Mononuclear cell (primary cell): Measurements from ENCODE around the gene MINDY3. TPM values are rescaled to one million over a fixed set of nuclear protein-coding genes. Genes with fewer than 3 reads are reported as not detected.
"Not testable (repeated sequence)": the region's sequence is repeated elsewhere in the genome, so short reads cannot be mapped to it uniquely, and the experiment has no call there.

Experiments used
- H3K27me3 ChIP-seq: 2 replicates; pipeline ENCODE4 v1.6.0; 2011; ENCODE audit warnings: low read length, control low read depth; ENCODE audit not compliant: insufficient read depth
- H3K4me1 ChIP-seq: 2 replicates; pipeline ENCODE4 v1.5.1; 2011; ENCODE audit warnings: mild to moderate bottlenecking, low read length, control low read depth; ENCODE audit not compliant: insufficient read depth
- H3K4me3 ChIP-seq: 2 replicates; pipeline ENCODE4 v1.5.1; 2011; ENCODE audit warnings: mild to moderate bottlenecking, low read length, moderate library complexity
- H3K9me3 ChIP-seq: 2 replicates; pipeline ENCODE4 v1.5.1; 2011; ENCODE audit warnings: low read depth, mild to moderate bottlenecking, control low read depth, low read length
- total RNA-seq: library from RNA; depleted of rRNA; stranded (reverse); fragments of >200 nt; gene quantifications from one replicate; pipeline ENCODE4 v1.2.3, GENCODE V29; 2012

MINDY3 gene
- total RNA-seq, 1 donor, result 61.1 TPM

- no peak overlapping the region for H3K4me3 ChIP-seq
- H3K9me3 ChIP-seq, result no peaks in the 10 kb centered on the region
- peaks cover 7% of the 10 kb centered on the region for H3K4me1 ChIP-seq
- peaks cover 40% of the 10 kb centered on the region for H3K27me3 ChIP-seq
These were observed 4.1 kb upstream of the MINDY3 start for GRCh38 chr10:15864419-15864818.

- peaks cover 33% of the 10 kb centered on the region for H3K27me3 ChIP-seq
- H3K9me3 ChIP-seq, result no peaks in the 10 kb centered on the region
- peaks cover 13% of the 10 kb centered on the region for H3K4me1 ChIP-seq
- H3K4me3 ChIP-seq, result no peak overlapping the region
These were observed 3.4 kb upstream of the MINDY3 start for GRCh38 chr10:15863733-15864132.

- H3K4me1 ChIP-seq, result peaks cover 14% of the 10 kb centered on the region
- H3K9me3 ChIP-seq, result no peaks in the 10 kb centered on the region
- H3K27me3 ChIP-seq, result peaks cover 33% of the 10 kb centered on the region
- H3K4me3 ChIP-seq, result no peak overlapping the region
These were observed 3.0 kb upstream of the MINDY3 start for GRCh38 chr10:15863323-15863722.

- Histone ChIP-seq H3K4me3 (peak overlapping the region; percentile 84), H3K4me1 (peaks cover 20% of the 10 kb centered on the region), H3K9me3 (no peaks in the 10 kb centered on the region), H3K27me3 (peaks cover 12% of the 10 kb centered on the region)
These were observed 440 bp upstream of the MINDY3 start for GRCh38 chr10:15860692-15861201.

- H3K9me3 ChIP-seq, result no peaks in the 10 kb centered on the region
- H3K27me3 ChIP-seq, result peaks cover 3% of the 10 kb centered on the region
- peaks cover 20% of the 10 kb centered on the region for H3K4me1 ChIP-seq
- peak overlapping the region; percentile 84 for H3K4me3 ChIP-seq
These were observed 800 bp downstream of the MINDY3 start for GRCh38 chr10:15859509-15859905.

- no peak overlapping the region for H3K4me3 ChIP-seq
- H3K27me3 ChIP-seq, result peaks cover 2% of the 10 kb centered on the region
- no peaks in the 10 kb centered on the region for H3K9me3 ChIP-seq
- peaks cover 20% of the 10 kb centered on the region for H3K4me1 ChIP-seq
These were observed 1.4 kb downstream of the MINDY3 start for GRCh38 chr10:15858861-15859281.

- Histone ChIP-seq H3K9me3 (no peaks in the 10 kb centered on the region), H3K4me1 (peaks cover 20% of the 10 kb centered on the region), H3K4me3 (no peak overlapping the region), H3K27me3 (peaks cover under 1% of the 10 kb centered on the region)
These were observed 3.2 kb downstream of the MINDY3 start for GRCh38 chr10:15857107-15857575.

GRCh38 chr10:15856328-15857015 lies 3.8 kb downstream of the MINDY3 start:
- H3K27me3 ChIP-seq, result no peaks in the 10 kb centered on the region
- no peaks in the 10 kb centered on the region for H3K9me3 ChIP-seq
- H3K4me3 ChIP-seq, result no peak overlapping the region
- peaks cover 20% of the 10 kb centered on the region for H3K4me1 ChIP-seq

GRCh38 chr10:15853800-15854199 lies 6.5 kb downstream of the MINDY3 start:
- no peaks in the 10 kb centered on the region for H3K27me3 ChIP-seq
- H3K4me1 ChIP-seq, result peaks cover 13% of the 10 kb centered on the region
- no peaks in the 10 kb centered on the region for H3K9me3 ChIP-seq
- H3K4me3 ChIP-seq, result no peak overlapping the region

- Histone ChIP-seq H3K27me3 (no peaks in the 10 kb centered on the region), H3K4me3 (no peak overlapping the region), H3K9me3 (no peaks in the 10 kb centered on the region), H3K4me1 (peaks cover 15% of the 10 kb centered on the region)
These were observed 8.2 kb downstream of the MINDY3 start for GRCh38 chr10:15852111-15852557.

GRCh38 chr10:15850337-15850978 lies 9.8 kb downstream of the MINDY3 start:
- H3K4me3 ChIP-seq, H3K27me3 ChIP-seq, H3K4me1 ChIP-seq, H3K9me3 ChIP-seq: not testable (repeated sequence)

- Histone ChIP-seq H3K9me3 (no peaks in the 10 kb centered on the region), H3K27me3 (no peaks in the 10 kb centered on the region), H3K4me1 (peaks cover 9% of the 10 kb centered on the region), H3K4me3 (no peak overlapping the region)
These were observed 11.0 kb downstream of the MINDY3 start for GRCh38 chr10:15849316-15849715.

- Histone ChIP-seq H3K4me3 (no peak overlapping the region), H3K4me1 (peaks cover 13% of the 10 kb centered on the region), H3K27me3 (no peaks in the 10 kb centered on the region), H3K9me3 (no peaks in the 10 kb centered on the region)
These were observed 12.8 kb downstream of the MINDY3 start for GRCh38 chr10:15847481-15847880.

GRCh38 chr10:15844517-15844916 lies 15.8 kb downstream of the MINDY3 start:
- Histone ChIP-seq H3K9me3 (no peaks in the 10 kb centered on the region), H3K27me3 (no peaks in the 10 kb centered on the region), H3K4me3 (no peak overlapping the region), H3K4me1 (peaks cover 14% of the 10 kb centered on the region)

- peaks cover 7% of the 10 kb centered on the region for H3K4me1 ChIP-seq
- no peaks in the 10 kb centered on the region for H3K9me3 ChIP-seq
- H3K27me3 ChIP-seq, result no peaks in the 10 kb centered on the region
- no peak overlapping the region for H3K4me3 ChIP-seq
These were observed 16.6 kb downstream of the MINDY3 start for GRCh38 chr10:15843695-15844094.
